GM12891 (cell line): ENCODE data around the gene RBBP9.

Experiments used
- POLR2A ChIP-seq: IDR thresholded peaks from 2 replicates; pipeline ENCODE4 v1.6.1; 2011; ENCODE audit warnings: low read depth, low read length, control low read depth
- POLR2AphosphoS5 ChIP-seq: IDR thresholded peaks from 2 replicates; pipeline ENCODE4 v1.6.1; 2011; ENCODE audit warnings: low read depth, low read length, control low read depth
- TAF1 ChIP-seq: IDR thresholded peaks from 2 replicates; pipeline ENCODE4 v1.6.1; 2011; ENCODE audit warnings: low read depth, low read length, control low read depth

GRCh38 chr20:18533978-18534644, 37.1 kb upstream of the RBBP9 start:
- TF ChIP-seq POLR2AphosphoS5 (no peak), TAF1 (no peak), POLR2A (no peak)
